GM23338 (cell line): ENCODE results near the gene KRT83.

Experiments
- CREB1 ChIP-seq: fragments of 250-450 bp; sonication (Bioruptor Pico); IDR thresholded peaks from 2 replicates; pipeline ENCODE4 v1.5.0; 2020; ENCODE audit warnings: low read depth, mild to moderate bottlenecking, moderate library complexity
- EZH2 ChIP-seq: fragments of 200-600 bp; sonication (generic); IDR thresholded peaks from one replicate; pipeline ENCODE4 v1.8.0; 2017; ENCODE audit warnings: antibody characterized with exemption, mild to moderate bottlenecking, low read depth; ENCODE audit not compliant: unreplicated experiment
- EZH2phosphoT487 ChIP-seq: fragments of 200-600 bp; sonication (generic); IDR thresholded peaks from one replicate; pipeline ENCODE4 v1.8.1; 2018; ENCODE audit warnings: antibody characterized with exemption; ENCODE audit not compliant: unreplicated experiment
- JUNB ChIP-seq: IDR thresholded peaks from one replicate; pipeline ENCODE4 v1.6.1; 2016; ENCODE audit warnings: antibody characterized with exemption; ENCODE audit not compliant: unreplicated experiment
- NANOG ChIP-seq: IDR thresholded peaks from 2 replicates; pipeline ENCODE4 v1.6.1; 2016; ENCODE audit warnings: antibody characterized with exemption, borderline replicate concordance
- POLR2AphosphoS5 ChIP-seq: IDR thresholded peaks from 2 replicates; pipeline ENCODE4 v1.6.1; 2016; ENCODE audit warnings: antibody characterized with exemption, low read depth
- REST ChIP-seq: IDR thresholded peaks from one replicate; pipeline ENCODE4 v1.6.1; 2018; ENCODE audit warnings: antibody characterized with exemption; ENCODE audit not compliant: unreplicated experiment
- STAT1 ChIP-seq: IDR thresholded peaks from one replicate; pipeline ENCODE4 v1.6.1; 2016; ENCODE audit warnings: antibody characterized with exemption; ENCODE audit not compliant: unreplicated experiment
- ZNF331 ChIP-seq: fragments of 250-450 bp; sonication (Bioruptor Pico); IDR thresholded peaks from 2 replicates; pipeline ENCODE4 v1.5.0; 2020; ENCODE audit warnings: low read depth, mild to moderate bottlenecking, moderate library complexity
- TF ChIP-seq, protein P1 (sequence below), 2 experiments: fragments of 200-600 bp in 1 of 2; sonication (generic) in 1 of 2; conservative IDR thresholded peaks; 2 replicates each; pipeline versions ENCODE4 v1.5.1 to v1.6.1; 2016 to 2017; ENCODE audit warnings: antibody characterized with exemption in 2 of 2, low read depth in 2 of 2, mild to moderate bottlenecking in 2 of 2, moderate library complexity in 1 of 2
- TF ChIP-seq, protein P2 (sequence below): IDR thresholded peaks from 2 replicates; pipeline ENCODE4 v1.6.1; 2016; ENCODE audit warnings: antibody characterized with exemption

GRCh38 chr12:52343550-52343949, 22.4 kb upstream of the KRT83 start:
- TF ChIP-seq, protein P1, sequence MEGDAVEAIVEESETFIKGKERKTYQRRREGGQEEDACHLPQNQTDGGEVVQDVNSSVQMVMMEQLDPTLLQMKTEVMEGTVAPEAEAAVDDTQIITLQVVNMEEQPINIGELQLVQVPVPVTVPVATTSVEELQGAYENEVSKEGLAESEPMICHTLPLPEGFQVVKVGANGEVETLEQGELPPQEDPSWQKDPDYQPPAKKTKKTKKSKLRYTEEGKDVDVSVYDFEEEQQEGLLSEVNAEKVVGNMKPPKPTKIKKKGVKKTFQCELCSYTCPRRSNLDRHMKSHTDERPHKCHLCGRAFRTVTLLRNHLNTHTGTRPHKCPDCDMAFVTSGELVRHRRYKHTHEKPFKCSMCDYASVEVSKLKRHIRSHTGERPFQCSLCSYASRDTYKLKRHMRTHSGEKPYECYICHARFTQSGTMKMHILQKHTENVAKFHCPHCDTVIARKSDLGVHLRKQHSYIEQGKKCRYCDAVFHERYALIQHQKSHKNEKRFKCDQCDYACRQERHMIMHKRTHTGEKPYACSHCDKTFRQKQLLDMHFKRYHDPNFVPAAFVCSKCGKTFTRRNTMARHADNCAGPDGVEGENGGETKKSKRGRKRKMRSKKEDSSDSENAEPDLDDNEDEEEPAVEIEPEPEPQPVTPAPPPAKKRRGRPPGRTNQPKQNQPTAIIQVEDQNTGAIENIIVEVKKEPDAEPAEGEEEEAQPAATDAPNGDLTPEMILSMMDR (conservative IDR thresholded peaks at IDR 0.05; ENCODE audit: low read depth in 2 of 2) = no peak
- no peak for TF ChIP-seq POLR2AphosphoS5
- TF ChIP-seq EZH2 = no peak
- no peak for TF ChIP-seq REST
- no peak for TF ChIP-seq CREB1 (CRISPR knock-in tag)
- TF ChIP-seq EZH2phosphoT487 = no peak
- TF ChIP-seq JUNB = no peak
- no peak for TF ChIP-seq NANOG
- TF ChIP-seq ZNF331 (CRISPR knock-in tag) = no peak
- no peak for TF ChIP-seq STAT1
- TF ChIP-seq, protein P2, sequence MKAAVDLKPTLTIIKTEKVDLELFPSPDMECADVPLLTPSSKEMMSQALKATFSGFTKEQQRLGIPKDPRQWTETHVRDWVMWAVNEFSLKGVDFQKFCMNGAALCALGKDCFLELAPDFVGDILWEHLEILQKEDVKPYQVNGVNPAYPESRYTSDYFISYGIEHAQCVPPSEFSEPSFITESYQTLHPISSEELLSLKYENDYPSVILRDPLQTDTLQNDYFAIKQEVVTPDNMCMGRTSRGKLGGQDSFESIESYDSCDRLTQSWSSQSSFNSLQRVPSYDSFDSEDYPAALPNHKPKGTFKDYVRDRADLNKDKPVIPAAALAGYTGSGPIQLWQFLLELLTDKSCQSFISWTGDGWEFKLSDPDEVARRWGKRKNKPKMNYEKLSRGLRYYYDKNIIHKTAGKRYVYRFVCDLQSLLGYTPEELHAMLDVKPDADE = no peak
